AG09319 (cell line): Measurements from ENCODE around the gene ELP2.

Source experiments
- DNase-seq: peaks from one replicate; pipeline ENCODE4 v3.0.0-alpha.2; 2010; ENCODE audit warnings: low read depth; ENCODE audit errors: extremely low read depth
- TF ChIP-seq, protein P1 (sequence below): IDR thresholded peaks from 2 replicates; pipeline ENCODE4 v1.5.1; 2011; ENCODE audit warnings: low read depth, mild to moderate bottlenecking, inconsistent platforms, low read length, moderate library complexity

The ELP2 gene

DNA sequence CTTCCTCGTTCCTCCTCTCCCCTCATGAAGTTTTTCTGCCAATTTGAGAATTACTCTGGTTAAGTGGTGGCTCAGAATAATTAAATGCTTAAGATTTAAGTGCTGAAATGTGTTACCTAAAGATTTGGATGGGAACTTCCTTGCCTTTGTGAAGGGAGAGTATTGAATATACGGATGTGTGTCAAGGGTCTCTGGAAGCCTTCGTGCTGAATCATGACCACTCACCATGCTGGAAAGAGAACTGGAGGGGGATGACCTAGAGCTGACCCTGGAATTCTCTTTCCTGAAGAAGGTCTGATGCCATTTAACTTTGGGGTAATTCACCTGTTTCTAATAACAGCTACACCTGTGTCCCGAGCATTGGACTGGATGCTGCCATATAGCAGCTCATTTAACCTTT is 59.8 kb downstream of the ELP2 start:
- no peak for DNase-seq
- TF ChIP-seq, protein P1, sequence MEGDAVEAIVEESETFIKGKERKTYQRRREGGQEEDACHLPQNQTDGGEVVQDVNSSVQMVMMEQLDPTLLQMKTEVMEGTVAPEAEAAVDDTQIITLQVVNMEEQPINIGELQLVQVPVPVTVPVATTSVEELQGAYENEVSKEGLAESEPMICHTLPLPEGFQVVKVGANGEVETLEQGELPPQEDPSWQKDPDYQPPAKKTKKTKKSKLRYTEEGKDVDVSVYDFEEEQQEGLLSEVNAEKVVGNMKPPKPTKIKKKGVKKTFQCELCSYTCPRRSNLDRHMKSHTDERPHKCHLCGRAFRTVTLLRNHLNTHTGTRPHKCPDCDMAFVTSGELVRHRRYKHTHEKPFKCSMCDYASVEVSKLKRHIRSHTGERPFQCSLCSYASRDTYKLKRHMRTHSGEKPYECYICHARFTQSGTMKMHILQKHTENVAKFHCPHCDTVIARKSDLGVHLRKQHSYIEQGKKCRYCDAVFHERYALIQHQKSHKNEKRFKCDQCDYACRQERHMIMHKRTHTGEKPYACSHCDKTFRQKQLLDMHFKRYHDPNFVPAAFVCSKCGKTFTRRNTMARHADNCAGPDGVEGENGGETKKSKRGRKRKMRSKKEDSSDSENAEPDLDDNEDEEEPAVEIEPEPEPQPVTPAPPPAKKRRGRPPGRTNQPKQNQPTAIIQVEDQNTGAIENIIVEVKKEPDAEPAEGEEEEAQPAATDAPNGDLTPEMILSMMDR = no peak

DNA sequence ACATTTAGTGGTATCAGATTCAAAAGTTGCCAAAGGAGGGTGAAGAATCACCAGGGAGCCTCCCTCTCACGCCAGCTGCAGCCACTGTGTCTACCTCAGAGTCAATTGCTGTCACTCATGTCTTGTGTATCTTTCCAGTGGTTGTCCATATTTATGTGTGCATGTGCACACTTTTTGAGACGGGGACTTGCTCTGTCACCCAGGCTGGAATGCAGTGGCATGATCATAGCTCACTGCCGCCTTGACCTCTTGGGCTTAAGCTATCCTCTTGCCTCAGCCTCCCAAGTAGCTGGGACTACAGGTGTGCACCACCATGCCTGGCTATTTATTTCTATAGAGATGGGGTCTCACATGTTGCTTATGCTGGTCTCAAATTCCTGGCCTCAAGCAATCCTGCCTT is 61.6 kb downstream of the ELP2 start:
- no peak for DNase-seq

DNA sequence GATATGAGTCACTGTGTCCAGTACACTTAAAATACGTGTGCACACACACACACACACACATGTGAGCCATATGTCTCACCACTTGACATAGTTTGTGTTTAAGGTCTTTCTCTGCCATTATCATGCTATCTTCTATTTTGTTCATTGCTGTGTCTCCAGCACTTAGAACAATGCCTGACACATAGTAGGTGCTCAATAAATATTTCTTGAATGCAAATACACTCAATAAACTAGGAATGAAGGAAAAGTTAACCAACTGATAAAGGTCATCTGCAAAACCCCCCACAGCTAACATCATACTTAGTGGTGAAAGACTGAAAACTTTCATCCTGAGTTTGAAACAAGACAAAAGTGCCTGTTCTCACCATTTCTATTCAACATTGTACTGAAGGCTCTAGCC is 62.0 kb downstream of the ELP2 start:
- no peak for DNase-seq
- TF ChIP-seq, protein P1 = no peak

More for the DNA sequence above, 61.6 kb downstream of the ELP2 start:
- TF ChIP-seq, protein P1 = no peak

DNA sequence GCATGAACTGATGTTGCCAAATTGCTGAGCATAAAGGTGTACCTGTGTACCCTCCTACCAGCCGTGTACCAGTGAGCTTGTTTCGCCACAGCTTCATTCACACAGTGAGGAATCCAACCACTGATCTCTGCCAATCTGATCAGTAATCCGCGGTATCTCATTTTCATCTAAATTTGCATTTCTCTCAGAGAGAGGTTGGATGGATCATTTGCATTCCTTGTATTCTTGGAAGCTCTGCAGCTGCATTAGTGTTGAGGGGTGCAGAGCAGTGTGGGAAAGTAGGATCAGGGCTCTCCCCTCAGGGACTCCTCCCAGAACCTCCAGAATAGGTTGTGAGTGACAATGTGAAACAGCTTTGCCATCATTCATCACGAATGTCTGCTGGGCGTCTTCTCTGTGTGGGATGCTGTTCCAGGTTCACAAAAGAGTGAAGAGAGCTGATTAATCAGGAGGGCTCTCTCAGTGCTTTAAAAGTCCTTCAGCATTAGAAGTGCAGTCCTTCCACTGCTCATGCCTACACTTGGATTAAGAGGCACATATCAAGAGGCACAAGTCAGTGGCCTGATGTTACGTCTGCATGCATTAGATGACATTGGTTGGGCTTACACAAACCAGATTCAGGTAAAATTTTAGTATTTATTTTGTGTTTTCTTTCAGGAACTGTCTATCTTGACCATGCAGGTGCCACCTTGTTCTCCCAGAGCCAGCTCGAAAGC is 65.1 kb downstream of the ELP2 start:
- no peak for DNase-seq
- TF ChIP-seq, protein P1 = no peak

DNA sequence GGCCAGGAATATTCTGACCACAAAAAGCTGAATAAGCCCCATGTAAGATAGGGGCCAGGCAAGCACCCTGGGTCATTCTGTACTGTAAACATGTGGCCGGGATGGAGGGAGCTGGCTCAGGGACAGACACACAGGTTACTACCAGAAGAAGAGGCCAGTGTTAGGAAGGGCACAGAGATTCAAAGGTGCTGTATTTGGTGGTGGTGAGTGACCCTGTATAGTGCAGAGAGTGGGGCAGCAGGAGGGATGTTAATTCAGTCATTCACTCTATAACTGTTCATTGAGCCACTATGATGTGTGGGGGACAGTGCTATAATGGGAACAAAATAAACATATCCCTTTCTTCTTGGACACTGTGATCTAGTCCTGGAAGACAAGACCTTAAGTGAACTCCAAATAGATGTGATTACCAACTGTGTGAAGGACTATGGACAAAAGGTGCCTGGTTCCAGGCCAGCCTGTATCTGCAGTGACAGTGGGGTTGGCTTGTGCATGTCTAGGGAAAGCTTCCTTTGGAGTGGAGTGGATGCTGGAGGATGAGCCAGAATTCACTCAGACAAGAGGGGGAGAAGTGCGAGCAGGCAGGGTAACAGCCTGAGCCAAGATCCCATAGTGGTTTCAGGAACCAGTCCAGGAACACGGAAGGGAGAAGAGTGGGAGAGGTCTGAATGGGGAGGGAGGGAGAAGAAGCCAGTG is 65.9 kb downstream of the ELP2 start:
- no peak for DNase-seq
- TF ChIP-seq, protein P1 = no peak

DNA sequence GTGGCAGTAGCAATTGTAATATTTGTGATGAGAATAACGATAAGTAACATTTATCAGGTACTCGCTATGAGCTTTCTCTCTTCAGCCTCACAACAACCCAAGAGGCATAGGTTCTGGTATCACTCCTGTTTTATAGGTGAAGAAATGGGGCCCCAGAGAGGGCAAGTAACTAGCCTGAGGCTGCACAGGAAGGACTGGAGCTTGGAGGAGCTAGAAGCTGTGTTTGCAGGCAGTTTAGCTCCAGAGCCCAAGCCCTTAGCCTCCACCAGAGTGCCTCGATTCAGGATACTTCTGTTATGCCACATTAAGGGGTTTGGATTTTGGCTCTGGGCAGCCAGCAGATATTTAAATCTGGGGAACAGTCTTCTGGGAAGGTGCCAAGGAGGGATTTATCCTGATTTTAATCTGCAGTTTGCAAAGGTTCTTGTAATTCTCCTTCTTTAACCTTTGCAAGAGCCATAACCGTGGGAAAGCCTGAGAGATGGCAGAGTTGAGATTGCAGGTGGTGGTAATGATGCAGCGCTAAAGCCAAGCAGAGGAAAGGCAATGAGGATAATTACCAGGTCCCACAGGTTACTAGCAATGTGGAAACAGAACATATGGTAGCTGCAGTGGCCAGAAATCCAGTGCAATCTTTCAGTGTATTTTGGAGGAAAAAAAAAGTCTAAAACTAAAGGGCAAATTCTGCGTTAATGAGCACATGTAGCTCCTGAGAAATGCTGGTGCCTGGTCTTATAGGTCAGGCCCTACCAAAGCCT is 66.7 kb downstream of the ELP2 start:
- no peak for DNase-seq

More for the DNA sequence above, 66.7 kb downstream of the ELP2 start:
- TF ChIP-seq, protein P1 = no peak
